HG03575 (cell line): ENCODE results near the gene KSR2.

ENCODE experiments used
- ATAC-seq: cut with Tn5 transposase; IDR thresholded peaks from one replicate; pipeline ENCODE4 v1.9.1; 2021; ENCODE audit not compliant: unreplicated experiment, insufficient number of reproducible peaks, low FRiP score; ENCODE audit errors: extremely low read depth

Gene KSR2

DNA sequence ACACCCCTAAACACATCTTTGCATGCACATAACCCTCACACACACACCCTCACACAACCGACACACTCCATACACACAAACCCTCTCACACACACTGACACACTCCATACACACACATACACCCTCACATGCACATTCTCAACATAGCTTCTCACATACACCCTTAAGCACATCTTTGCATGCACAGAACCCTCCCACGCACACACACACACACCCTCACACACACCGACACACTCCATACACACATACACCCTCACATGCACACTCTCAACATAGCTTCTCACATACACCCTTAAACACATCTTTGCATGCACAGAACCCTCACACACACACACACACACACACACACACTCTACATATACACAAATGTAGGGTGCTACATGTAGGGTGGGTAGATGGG is 534.9 kb downstream of the KSR2 start:
- ATAC-seq = no peak

DNA sequence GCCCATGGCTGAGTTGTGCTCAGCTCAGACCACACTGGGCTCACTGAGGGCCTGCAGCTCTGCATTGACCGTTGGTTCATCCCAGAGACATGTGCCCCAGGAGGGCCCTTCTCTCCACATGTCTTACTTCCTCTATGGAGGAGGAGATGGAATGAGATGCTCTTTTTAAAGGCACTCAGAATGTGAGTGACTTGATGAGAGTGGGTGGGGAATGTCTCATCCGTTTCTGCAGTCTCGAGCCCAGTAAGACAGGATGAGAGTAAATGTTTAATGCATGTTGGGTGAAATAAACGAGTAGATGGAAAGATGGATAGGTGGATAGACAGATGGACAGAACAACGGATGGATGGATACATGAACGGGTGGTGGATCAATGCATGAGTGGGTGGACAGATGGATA is 538.5 kb downstream of the KSR2 start:
- ATAC-seq = no peak

- ATAC-seq = no peak
Observed at GRCh38 chr12:117427211-117427610, 541.6 kb downstream of the KSR2 start.

- no peak for ATAC-seq
Observed at GRCh38 chr12:117421987-117422386, 546.8 kb downstream of the KSR2 start.

GRCh38 chr12:117421068-117421752 is 547.6 kb downstream of the KSR2 start:
- ATAC-seq = no peak

DNA sequence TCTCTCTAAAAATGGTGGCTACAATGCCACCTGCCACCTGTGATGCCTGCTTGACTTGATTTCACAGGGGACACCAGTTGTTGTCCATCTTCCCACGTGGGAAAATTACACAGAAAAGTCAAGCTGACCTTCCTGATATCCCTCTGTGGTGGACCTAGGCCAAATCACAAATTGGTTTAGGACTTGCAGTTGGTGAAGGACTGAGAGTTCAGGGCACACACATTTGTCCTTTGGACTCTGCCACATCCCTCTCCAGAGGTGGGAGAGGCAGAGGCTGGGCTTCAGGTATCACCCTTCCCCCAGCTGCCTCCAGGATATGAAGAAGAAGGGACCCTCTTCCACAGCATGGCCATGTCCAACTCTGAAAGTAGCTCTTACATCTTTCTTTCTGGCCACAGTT is 551.8 kb downstream of the KSR2 start:
- no peak for ATAC-seq

- no peak for ATAC-seq
Observed at GRCh38 chr12:117412465-117413188, 556.2 kb downstream of the KSR2 start.

GRCh38 chr12:117409286-117409685 is 559.5 kb downstream of the KSR2 start:
- no peak for ATAC-seq

- ATAC-seq = no peak
Observed at GRCh38 chr12:117408161-117408791, 560.5 kb downstream of the KSR2 start.

DNA sequence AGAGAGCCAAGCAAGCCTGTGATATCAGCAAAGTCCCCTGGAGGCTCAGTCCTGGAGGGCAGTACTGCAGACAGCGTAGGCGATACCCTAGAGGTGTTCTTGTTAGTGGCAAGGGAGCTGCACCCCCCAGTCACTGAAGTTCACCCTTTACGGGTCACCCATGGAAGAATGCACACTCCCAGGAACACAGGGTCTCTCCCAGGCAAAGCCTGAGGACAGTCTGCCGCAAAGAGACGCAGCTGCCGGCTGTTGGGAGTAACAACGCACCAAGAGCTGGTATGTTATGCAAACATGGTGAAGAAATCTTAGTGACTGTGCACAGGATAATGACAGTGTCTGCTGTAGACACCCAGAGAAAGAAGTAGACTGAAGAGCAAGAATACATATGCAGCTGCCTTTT is 563.9 kb downstream of the KSR2 start:
- ATAC-seq = no peak

- no peak for ATAC-seq
Observed at GRCh38 chr12:117404203-117404853, 564.5 kb downstream of the KSR2 start.

GRCh38 chr12:117403586-117404139 is 565.1 kb downstream of the KSR2 start:
- ATAC-seq = no peak
